Measurements from ENCODE around the gene RASSF1. TPM values are rescaled to one million over a fixed set of nuclear protein-coding genes. Genes with fewer than 3 reads are reported as not detected.

Gene RASSF1
- total RNA-seq, 2 donors from 2014 or later: 26.7 to 30.0 TPM

GRCh38 chr3:50342813-50343633 is 2.4 kb upstream of the RASSF1 start:
- Histone ChIP-seq H3K27me3 (no peaks in the 10 kb centered on the region), H3K9me3 (no peaks in the 10 kb centered on the region), H3K36me3 (replicated peaks in 1 of 2; ENCODE audit: insufficient read depth in 1 of 2, low read depth in 2 of 2) (no peaks in the 10 kb centered on the region), H3K4me1 (peaks cover 25% of the 10 kb centered on the region), H3K4me3 (no peak overlapping the region), H3K27ac (no peak overlapping the region)
- ATAC-seq (no peak), DNase-seq (no peak)
- intact Hi-C loops (cut with DNase I): loop anchor here (10.0 kb wide), 1 partner anchor 202 kb away; no protein-coding TSS in a partner anchor
- 76 to 84% methylated on average over 7 to 13 of the region's 13 CpGs for WGBS, 2 donors
- TF ChIP-seq CTCF (IDR thresholded peaks at IDR 0.05): no peak
- TF ChIP-seq POLR2A (IDR thresholded peaks at IDR 0.05): no peak

GRCh38 chr3:50341996-50342650 is 1.5 kb upstream of the RASSF1 start:
- WGBS, 2 donors: 88 to 89% methylated on average over 10 to 13 of the region's 13 CpGs
- Histone ChIP-seq H3K27ac (no peak overlapping the region), H3K9me3 (no peaks in the 10 kb centered on the region), H3K4me3 (no peak overlapping the region), H3K27me3 (no peaks in the 10 kb centered on the region), H3K36me3 (replicated peaks in 1 of 2; ENCODE audit: insufficient read depth in 1 of 2, low read depth in 2 of 2) (no peaks in the 10 kb centered on the region), H3K4me1 (peaks cover 21% of the 10 kb centered on the region)
- TF ChIP-seq CTCF (IDR thresholded peaks at IDR 0.05) (no peak), POLR2A (IDR thresholded peaks at IDR 0.05) (no peak)
- intact Hi-C loops (cut with DNase I): loop anchor here (10.0 kb wide), 1 partner anchor 203 kb away; no protein-coding TSS in a partner anchor
- ATAC-seq (no peak), DNase-seq (no peak)

- Histone ChIP-seq H3K4me1 (peaks cover 21% of the 10 kb centered on the region), H3K4me3 (no peak overlapping the region), H3K36me3 (replicated peaks in 1 of 2; ENCODE audit: insufficient read depth in 1 of 2, low read depth in 2 of 2) (no peaks in the 10 kb centered on the region), H3K9me3 (no peaks in the 10 kb centered on the region), H3K27ac (peak overlapping the region in 1 of 4 donors; percentile 45), H3K27me3 (no peaks in the 10 kb centered on the region)
- TF ChIP-seq POLR2A (IDR thresholded peaks at IDR 0.05) (no peak), CTCF (IDR thresholded peaks at IDR 0.05) (no peak)
- ATAC-seq (no peak), DNase-seq (no peak)
- intact Hi-C loops (cut with DNase I): loop anchor here (10.0 kb wide), 1 partner anchor 203 kb away; no protein-coding TSS in a partner anchor
- WGBS, 2 donors: 88 to 98% methylated on average over 5 to 9 of the region's 9 CpGs
Observed at GRCh38 chr3:50341537-50341936, 901 bp upstream of the RASSF1 start.

GRCh38 chr3:50340147-50340447 is 539 bp downstream of the RASSF1 start:
- 67 to 83% methylated on average over 9 of the region's 9 CpGs for WGBS, 2 donors
- intact Hi-C loops (cut with DNase I): loop anchor here (10.0 kb wide), 1 partner anchor 205 kb away; no protein-coding TSS in a partner anchor

More at GRCh38 chr3:50340147-50340447, 539 bp downstream of the RASSF1 start:
- Histone ChIP-seq H3K27ac (peak overlapping the region in 2 of 4 donors; percentile 45 to 99), H3K4me1 (peaks cover 25% of the 10 kb centered on the region), H3K9me3 (no peaks in the 10 kb centered on the region), H3K27me3 (no peaks in the 10 kb centered on the region), H3K36me3 (replicated peaks in 1 of 2; ENCODE audit: insufficient read depth in 1 of 2, low read depth in 2 of 2) (no peaks in the 10 kb centered on the region), H3K4me3 (no peak overlapping the region)
- TF ChIP-seq CTCF (IDR thresholded peaks at IDR 0.05) (no peak), POLR2A (IDR thresholded peaks at IDR 0.05) (no peak)
- DNase-seq (no peak), ATAC-seq (no peak)

Measured in body of pancreas (tissue), 4 donors.